Measurements from ENCODE around the gene NRXN3.
"Not testable (repeated sequence)": the region's sequence is repeated elsewhere in the genome, so short reads cannot be mapped to it uniquely, and the experiment has no call there.

The NRXN3 gene

DNA sequence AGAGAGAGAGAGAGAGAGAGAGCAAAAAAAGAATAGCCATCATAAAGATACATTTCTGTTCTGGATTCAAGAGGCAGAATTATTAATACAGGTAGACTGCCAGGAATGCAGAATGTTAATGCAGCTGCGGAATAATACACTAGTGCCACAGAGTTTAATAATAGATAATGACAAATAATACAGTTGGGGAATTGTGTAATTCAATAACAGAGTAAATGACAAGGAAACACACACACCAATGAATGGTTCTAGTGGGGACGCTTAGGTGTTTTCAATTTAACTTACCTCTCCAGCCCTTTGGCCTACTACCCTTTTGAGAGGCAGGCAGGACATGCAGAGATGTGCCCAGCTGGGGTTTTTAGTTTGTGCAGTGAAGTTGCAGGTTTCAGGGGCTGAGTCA is 313.9 kb downstream of the NRXN3 start:
- no peak for TF ChIP-seq BHLHE40 (IDR thresholded peaks at IDR 0.05; ENCODE audit: borderline replicate concordance)
- no peak for TF ChIP-seq SUZ12 (IDR thresholded peaks at IDR 0.05)
- TF ChIP-seq ZNF384 (IDR thresholded peaks at IDR 0.05) = no peak
- TF ChIP-seq TARDBP (IDR thresholded peaks at IDR 0.05) = no peak
- DNase-seq (ENCODE audit: extremely low spot score) = no peak
- ChIA-PET POLR2A (no interaction called here), CTCF (no interaction called here)

DNA sequence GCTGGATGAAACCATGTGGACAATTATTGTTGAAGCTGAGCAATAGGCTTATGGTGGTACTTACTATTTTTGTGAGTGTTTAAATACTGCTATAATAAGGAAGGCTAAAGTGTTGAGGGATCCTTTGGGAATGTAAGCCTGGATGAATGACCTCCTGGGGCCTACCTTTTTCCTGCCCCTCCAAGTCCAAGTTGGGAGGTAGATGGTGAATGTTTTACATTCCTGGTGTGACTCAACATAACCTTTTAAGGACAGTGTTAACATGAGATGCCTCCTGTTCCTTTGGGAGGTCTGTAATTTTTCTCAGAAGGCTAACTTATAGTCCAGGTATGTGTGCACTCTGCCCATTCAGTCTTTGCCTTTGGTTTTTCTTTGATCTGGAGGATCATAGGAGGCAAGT is 315.9 kb downstream of the NRXN3 start:
- DNase-seq (ENCODE audit: extremely low spot score) = no peak
- POLR2A ChIA-PET = no interaction called here
- CTCF ChIA-PET = no interaction called here
- TF ChIP-seq NFRKB (IDR thresholded peaks at IDR 0.05) (no peak), FOXK2 (IDR thresholded peaks at IDR 0.05) (no peak), ELF4 (IDR thresholded peaks at IDR 0.05) (no peak), L3MBTL2 (conservative IDR thresholded peaks at IDR 0.05) (no peak)

DNA sequence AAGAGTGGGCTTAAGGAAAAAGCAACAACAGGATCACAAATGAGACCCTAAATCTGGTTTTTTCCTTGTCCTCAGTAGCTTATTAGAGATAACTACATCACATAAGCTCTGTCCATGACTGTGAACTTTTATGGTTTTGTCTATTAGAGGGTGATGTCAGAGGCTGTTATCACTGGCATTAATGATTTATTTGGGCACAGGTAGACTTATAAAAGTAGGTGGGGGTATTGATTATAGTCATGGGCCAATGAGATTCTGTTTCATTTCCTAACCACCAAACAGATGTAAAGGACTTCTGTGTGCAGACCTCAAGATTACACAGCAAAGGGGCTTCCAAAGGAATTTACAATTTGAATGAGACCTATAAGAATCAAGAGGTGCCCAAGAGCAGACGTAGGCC is 316.4 kb downstream of the NRXN3 start:
- ChIA-PET POLR2A (no interaction called here), CTCF (no interaction called here)
- DNase-seq (ENCODE audit: extremely low spot score) = no peak
- TF ChIP-seq L3MBTL2 (conservative IDR thresholded peaks at IDR 0.05) (no peak), SP1 (IDR thresholded peaks at IDR 0.05) (no peak), NFRKB (IDR thresholded peaks at IDR 0.05) (no peak), ARNT (IDR thresholded peaks at IDR 0.05) (no peak), LEF1 (IDR thresholded peaks at IDR 0.05; ENCODE audit: borderline replicate concordance) (no peak)

DNA sequence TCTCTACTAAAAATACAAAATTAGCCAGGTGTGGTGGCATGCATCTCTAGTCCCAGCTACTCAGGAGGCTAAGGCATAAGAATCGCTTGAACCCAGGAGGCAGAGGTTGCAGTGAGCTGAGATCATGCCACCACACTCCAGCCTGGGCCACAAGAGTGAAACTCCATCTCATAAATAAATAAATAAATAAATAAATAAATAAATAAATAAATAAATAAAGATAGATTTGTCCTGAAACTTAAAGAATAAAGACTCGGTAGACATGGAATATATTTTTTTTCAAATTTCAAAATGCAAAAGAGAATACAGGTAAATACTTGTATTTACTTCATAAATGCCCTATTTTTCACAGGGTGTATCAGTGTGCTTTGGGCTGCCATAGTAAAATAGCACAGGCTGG is 317.4 kb downstream of the NRXN3 start:
- DNase-seq (ENCODE audit: extremely low spot score); POLR2A ChIA-PET; CTCF ChIA-PET: not testable (repeated sequence)

DNA sequence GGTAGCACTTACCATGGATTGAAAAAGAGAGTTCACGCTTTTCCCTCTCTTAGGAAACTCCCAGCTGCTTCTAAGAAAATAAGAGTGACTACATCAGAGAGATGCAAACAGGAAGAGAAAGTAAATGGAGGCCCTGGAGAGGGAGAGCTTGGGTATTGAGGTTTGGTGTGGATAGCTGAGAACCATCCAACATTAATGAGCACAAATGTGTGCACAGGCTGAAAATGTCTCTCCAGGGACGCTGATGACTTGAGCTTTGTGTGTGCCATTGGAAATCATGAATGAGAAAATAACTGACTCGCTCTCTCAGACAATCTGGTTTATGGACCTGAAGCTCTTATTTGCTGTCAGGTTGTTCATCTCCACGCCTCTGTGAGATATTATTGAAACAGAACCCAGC is 318.8 kb downstream of the NRXN3 start:
- no peak for DNase-seq (ENCODE audit: extremely low spot score)
- ChIA-PET CTCF (no interaction called here), POLR2A (no interaction called here)
- TF ChIP-seq L3MBTL2 (conservative IDR thresholded peaks at IDR 0.05) (no peak), FOXK2 (IDR thresholded peaks at IDR 0.05) (no peak), SUZ12 (IDR thresholded peaks at IDR 0.05) (no peak)

DNA sequence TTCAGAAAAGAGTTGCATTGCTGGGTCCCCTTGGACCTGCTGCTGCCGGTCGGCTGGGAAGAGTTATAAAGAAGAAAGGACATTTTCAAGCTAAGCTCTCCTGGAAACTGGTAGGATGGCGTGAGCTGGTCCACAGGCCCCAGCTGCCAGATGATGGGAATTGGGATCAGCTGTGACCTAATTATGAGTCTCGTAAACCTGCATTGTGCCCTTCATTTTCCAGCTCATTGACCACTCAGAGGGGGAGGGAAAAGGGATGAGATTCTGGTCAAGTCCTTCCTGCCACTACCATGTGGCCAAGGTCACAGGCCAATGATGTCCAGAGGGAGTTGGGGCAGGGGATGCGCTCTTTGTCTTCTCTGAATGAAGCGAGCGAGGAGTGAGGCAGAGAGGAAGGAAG is 320.9 kb downstream of the NRXN3 start:
- DNase-seq (ENCODE audit: extremely low spot score) = no peak
- ChIA-PET POLR2A (no interaction called here), CTCF (interaction anchor here (0.6 kb wide), 1 partner anchor 137 kb away, joined by 5 read pairs; no protein-coding TSS in a partner anchor)
- TF ChIP-seq NFRKB (IDR thresholded peaks at IDR 0.05) (no peak), ELF4 (IDR thresholded peaks at IDR 0.05) (no peak), CTBP1 (IDR thresholded peaks at IDR 0.05; ENCODE audit: borderline replicate concordance) (no peak), FOXM1 (IDR thresholded peaks at IDR 0.05; ENCODE audit: borderline replicate concordance) (no peak), TARDBP (IDR thresholded peaks at IDR 0.05) (no peak), HDGF (IDR thresholded peaks at IDR 0.05; ENCODE audit: borderline replicate concordance) (no peak), SUZ12 (IDR thresholded peaks at IDR 0.05) (no peak), L3MBTL2 (conservative IDR thresholded peaks at IDR 0.05) (no peak), BHLHE40 (IDR thresholded peaks at IDR 0.05; ENCODE audit: borderline replicate concordance) (no peak)
- TF ChIP-seq, protein P1, sequence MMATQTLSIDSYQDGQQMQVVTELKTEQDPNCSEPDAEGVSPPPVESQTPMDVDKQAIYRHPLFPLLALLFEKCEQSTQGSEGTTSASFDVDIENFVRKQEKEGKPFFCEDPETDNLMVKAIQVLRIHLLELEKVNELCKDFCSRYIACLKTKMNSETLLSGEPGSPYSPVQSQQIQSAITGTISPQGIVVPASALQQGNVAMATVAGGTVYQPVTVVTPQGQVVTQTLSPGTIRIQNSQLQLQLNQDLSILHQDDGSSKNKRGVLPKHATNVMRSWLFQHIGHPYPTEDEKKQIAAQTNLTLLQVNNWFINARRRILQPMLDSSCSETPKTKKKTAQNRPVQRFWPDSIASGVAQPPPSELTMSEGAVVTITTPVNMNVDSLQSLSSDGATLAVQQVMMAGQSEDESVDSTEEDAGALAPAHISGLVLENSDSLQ (IDR thresholded peaks at IDR 0.05) = no peak

DNA sequence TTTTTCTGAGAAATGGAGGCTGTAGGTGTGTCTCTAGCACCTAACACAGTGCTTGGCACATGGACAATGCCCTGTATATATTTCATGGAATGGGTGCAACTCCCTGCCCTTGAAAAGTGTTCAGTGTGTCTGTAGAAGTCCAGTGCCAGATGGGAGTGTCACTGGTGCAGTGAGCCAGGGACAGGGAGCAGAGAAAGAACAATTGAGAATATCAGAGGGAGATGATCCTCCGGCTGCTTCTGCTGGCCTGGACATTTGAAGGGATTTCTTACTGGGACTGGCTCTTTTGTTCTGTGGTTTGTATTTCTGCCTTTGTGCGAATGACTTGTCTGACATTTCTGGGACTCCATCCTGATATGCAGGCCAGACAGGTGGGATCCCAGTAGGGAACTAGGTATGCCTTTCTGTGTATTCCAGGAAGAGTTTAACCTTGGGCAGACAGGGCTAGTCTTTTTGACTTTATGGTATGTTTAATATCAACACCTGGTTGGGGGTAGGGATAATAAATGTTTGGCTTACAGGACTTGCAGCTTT is 328.0 kb downstream of the NRXN3 start:
- POLR2A ChIA-PET = no interaction called here
- CTCF ChIA-PET = no interaction called here
- no peak for DNase-seq (ENCODE audit: extremely low spot score)
- TF ChIP-seq FOXA1 (IDR thresholded peaks at IDR 0.05) = no peak
- TF ChIP-seq ZNF384 (IDR thresholded peaks at IDR 0.05) = no peak
- no peak for TF ChIP-seq TARDBP (IDR thresholded peaks at IDR 0.05)
- TF ChIP-seq CTBP1 (IDR thresholded peaks at IDR 0.05; ENCODE audit: borderline replicate concordance) = no peak
- TF ChIP-seq L3MBTL2 (conservative IDR thresholded peaks at IDR 0.05) = no peak
- no peak for TF ChIP-seq BHLHE40 (IDR thresholded peaks at IDR 0.05; ENCODE audit: borderline replicate concordance)
- no peak for TF ChIP-seq LEF1 (IDR thresholded peaks at IDR 0.05; ENCODE audit: borderline replicate concordance)
- TF ChIP-seq SP1 (IDR thresholded peaks at IDR 0.05) = no peak
- TF ChIP-seq ELF4 (IDR thresholded peaks at IDR 0.05) = no peak
- TF ChIP-seq ARNT (IDR thresholded peaks at IDR 0.05) = no peak
- TF ChIP-seq SUZ12 (IDR thresholded peaks at IDR 0.05) = no peak

DNA sequence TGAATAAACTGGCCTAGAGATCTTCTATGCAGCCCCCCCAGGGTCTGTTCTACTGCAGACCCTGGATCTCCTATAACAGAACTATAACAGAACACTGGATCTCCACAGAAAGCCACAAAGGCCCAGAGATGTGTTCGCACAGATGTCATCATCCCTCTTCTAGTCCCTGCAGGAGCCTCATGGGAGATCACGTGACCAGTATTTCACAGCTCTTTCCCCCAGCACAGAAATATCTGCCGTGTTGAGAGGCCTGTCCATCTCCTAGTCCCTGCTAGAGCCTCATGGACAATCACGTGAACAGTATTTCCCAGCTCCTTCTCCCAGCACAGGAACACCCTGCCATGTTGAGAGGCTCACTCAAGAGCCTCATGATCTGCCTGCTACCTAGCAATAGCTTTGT is 331.7 kb downstream of the NRXN3 start:
- POLR2A ChIA-PET = no interaction called here
- DNase-seq (ENCODE audit: extremely low spot score) = no peak
- TF ChIP-seq SUZ12 (IDR thresholded peaks at IDR 0.05) (no peak), SP1 (IDR thresholded peaks at IDR 0.05) (no peak), FOXA1 (IDR thresholded peaks at IDR 0.05) (no peak), CTBP1 (IDR thresholded peaks at IDR 0.05; ENCODE audit: borderline replicate concordance) (no peak), NFRKB (IDR thresholded peaks at IDR 0.05) (no peak), ARNT (IDR thresholded peaks at IDR 0.05) (no peak), L3MBTL2 (conservative IDR thresholded peaks at IDR 0.05) (no peak), LEF1 (IDR thresholded peaks at IDR 0.05; ENCODE audit: borderline replicate concordance) (no peak), FOXM1 (IDR thresholded peaks at IDR 0.05; ENCODE audit: borderline replicate concordance) (no peak), ELF4 (IDR thresholded peaks at IDR 0.05) (no peak), FOXK2 (IDR thresholded peaks at IDR 0.05) (no peak)
- TF ChIP-seq, protein P1 (IDR thresholded peaks at IDR 0.05) = no peak
- CTCF ChIA-PET = no interaction called here

All from HEK293T (cell line).